Measurements from ENCODE around the gene HIRIP3.

Gene HIRIP3

DNA sequence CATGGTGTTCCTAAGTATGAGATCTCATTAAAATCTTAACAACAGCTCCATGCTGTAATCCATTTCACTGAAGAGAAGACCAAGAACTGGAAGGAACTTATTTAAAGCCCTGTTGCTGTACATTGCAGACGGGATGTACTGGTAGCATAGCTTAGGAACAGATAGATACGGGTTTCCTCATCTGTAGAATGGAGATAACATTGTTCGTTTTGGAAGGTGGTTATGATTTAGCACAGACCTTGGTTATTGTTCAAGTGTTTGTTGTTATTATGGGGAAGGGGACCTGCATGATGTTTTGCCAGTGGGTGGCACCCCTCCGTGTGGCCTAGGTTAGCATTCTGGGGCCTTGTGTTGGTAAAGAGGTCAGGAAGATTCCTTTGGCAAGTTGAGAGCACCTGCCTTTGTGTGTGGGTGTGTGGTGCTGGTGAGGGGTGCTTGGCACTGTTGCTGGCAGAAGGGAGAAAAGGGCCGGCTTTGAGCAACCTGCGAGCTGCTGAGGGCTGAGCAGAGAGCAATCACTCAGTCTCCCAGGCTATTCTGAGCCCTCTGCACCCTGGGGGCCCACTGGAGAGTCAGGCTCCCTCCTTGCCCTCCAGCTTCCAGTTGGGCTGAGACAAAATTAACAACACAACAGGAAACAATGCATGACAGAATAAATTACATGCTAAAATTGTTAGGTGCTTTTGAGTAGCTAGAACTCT is 19.5 kb downstream of the HIRIP3 start:
- TF ChIP-seq, protein P1, sequence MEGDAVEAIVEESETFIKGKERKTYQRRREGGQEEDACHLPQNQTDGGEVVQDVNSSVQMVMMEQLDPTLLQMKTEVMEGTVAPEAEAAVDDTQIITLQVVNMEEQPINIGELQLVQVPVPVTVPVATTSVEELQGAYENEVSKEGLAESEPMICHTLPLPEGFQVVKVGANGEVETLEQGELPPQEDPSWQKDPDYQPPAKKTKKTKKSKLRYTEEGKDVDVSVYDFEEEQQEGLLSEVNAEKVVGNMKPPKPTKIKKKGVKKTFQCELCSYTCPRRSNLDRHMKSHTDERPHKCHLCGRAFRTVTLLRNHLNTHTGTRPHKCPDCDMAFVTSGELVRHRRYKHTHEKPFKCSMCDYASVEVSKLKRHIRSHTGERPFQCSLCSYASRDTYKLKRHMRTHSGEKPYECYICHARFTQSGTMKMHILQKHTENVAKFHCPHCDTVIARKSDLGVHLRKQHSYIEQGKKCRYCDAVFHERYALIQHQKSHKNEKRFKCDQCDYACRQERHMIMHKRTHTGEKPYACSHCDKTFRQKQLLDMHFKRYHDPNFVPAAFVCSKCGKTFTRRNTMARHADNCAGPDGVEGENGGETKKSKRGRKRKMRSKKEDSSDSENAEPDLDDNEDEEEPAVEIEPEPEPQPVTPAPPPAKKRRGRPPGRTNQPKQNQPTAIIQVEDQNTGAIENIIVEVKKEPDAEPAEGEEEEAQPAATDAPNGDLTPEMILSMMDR (IDR thresholded peaks at IDR 0.05; ENCODE audit: insufficient read depth, low read length): no peak
- TF ChIP-seq GABPA (IDR thresholded peaks at IDR 0.05; ENCODE audit: low read depth): no peak
- no peak for TF ChIP-seq SPI1 (IDR thresholded peaks at IDR 0.05; ENCODE audit: borderline replicate concordance, low read depth)
- TF ChIP-seq, protein P2, sequence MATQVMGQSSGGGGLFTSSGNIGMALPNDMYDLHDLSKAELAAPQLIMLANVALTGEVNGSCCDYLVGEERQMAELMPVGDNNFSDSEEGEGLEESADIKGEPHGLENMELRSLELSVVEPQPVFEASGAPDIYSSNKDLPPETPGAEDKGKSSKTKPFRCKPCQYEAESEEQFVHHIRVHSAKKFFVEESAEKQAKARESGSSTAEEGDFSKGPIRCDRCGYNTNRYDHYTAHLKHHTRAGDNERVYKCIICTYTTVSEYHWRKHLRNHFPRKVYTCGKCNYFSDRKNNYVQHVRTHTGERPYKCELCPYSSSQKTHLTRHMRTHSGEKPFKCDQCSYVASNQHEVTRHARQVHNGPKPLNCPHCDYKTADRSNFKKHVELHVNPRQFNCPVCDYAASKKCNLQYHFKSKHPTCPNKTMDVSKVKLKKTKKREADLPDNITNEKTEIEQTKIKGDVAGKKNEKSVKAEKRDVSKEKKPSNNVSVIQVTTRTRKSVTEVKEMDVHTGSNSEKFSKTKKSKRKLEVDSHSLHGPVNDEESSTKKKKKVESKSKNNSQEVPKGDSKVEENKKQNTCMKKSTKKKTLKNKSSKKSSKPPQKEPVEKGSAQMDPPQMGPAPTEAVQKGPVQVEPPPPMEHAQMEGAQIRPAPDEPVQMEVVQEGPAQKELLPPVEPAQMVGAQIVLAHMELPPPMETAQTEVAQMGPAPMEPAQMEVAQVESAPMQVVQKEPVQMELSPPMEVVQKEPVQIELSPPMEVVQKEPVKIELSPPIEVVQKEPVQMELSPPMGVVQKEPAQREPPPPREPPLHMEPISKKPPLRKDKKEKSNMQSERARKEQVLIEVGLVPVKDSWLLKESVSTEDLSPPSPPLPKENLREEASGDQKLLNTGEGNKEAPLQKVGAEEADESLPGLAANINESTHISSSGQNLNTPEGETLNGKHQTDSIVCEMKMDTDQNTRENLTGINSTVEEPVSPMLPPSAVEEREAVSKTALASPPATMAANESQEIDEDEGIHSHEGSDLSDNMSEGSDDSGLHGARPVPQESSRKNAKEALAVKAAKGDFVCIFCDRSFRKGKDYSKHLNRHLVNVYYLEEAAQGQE (IDR thresholded peaks at IDR 0.05; ENCODE audit: insufficient replicate concordance, low read depth): no peak
- TF ChIP-seq POLR2AphosphoS5 (IDR thresholded peaks at IDR 0.05; ENCODE audit: low read depth): no peak
- no peak overlapping the region for H3K4me3 ChIP-seq (replicated peaks; ENCODE audit: insufficient read depth, low read length)
- no peak overlapping the region for H3K27ac ChIP-seq (replicated peaks)
- no peaks in the 10 kb centered on the region for H3K27me3 ChIP-seq (ENCODE audit: insufficient read depth, poor library complexity, severe bottlenecking)
- DNase-seq (ENCODE audit: low read depth in 1 of 2, low spot score in 1 of 2): no peak

- TF ChIP-seq GABPA (IDR thresholded peaks at IDR 0.05; ENCODE audit: low read depth) (no peak), POLR2AphosphoS5 (IDR thresholded peaks at IDR 0.05; ENCODE audit: low read depth) (no peak)
- peak overlapping the region; percentile 85 for H3K4me3 ChIP-seq (replicated peaks; ENCODE audit: insufficient read depth, low read length)
- H3K27me3 ChIP-seq (ENCODE audit: insufficient read depth, poor library complexity, severe bottlenecking): no peaks in the 10 kb centered on the region
- DNase-seq (ENCODE audit: low read depth in 1 of 2, low spot score in 1 of 2): no peak
- H3K27ac ChIP-seq (replicated peaks): no peak overlapping the region
These were observed 20.3 kb downstream of the HIRIP3 start for GRCh38 chr16:29975134-29975538.

GRCh38 chr16:29974291-29975133 is 20.9 kb downstream of the HIRIP3 start:
- Histone ChIP-seq H3K4me3 (replicated peaks; ENCODE audit: insufficient read depth, low read length) (peak overlapping the region; percentile 85), H3K27me3 (ENCODE audit: insufficient read depth, poor library complexity, severe bottlenecking) (no peaks in the 10 kb centered on the region), H3K27ac (replicated peaks) (peak overlapping the region; percentile 72)
- DNase-seq (ENCODE audit: low read depth in 1 of 2, low spot score in 1 of 2): peak; percentile 43 to 66
- TF ChIP-seq GABPA (IDR thresholded peaks at IDR 0.05; ENCODE audit: low read depth) (no peak), SPI1 (IDR thresholded peaks at IDR 0.05; ENCODE audit: borderline replicate concordance, low read depth) (no peak; the same call in 1 of the 2 replicates)

DNA sequence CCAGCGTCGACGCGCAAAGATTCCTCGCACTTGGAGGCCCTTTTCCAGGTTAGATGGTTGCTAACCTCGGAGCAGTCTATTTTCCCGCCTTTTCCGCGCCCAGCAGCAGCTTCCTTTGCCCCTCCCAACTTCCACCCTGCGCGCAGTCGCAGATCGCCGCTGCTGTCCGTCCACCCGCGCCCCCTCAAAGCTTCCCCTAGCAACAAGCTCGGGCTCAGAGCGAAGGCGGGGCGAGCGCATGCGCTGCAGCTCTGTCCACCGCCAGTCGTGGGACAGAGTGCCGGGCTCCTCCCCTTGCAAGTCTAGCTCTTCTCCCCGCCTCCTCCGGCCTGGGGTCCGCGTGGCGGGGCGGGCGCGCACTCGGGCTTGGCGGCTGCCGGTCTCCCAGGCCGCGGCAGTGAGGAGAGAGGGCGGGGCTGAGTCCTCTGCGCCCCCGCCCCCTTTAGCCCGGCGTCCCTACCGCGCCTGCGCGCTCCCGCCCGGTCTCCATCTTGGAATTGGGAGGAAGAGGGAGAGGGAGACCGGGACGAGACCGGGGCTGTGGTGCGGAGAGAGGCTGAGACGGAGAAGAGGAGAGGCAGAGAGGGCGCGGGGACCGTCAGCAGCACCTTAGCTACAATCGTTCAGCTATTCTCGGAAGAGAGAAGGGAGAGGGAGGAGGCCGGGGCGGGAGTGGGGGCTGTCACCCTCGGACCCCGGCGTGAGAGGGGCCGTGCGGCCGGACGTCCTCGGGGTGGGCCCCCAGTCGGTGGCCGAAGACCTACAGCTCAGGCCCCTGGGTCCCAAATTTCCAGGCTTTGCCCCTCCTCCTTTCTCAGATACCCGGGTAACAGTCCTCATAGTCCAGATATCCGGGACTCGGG is 21.8 kb downstream of the HIRIP3 start, which contains the start of gene TAOK2:
TSS of gene TAOK2 (plus strand) at position 485 of the 863 bp plus-strand sequence. CDS start 3,905 bp downstream, outside the sequence.
- Histone ChIP-seq H3K27ac (replicated peaks) (peak within 1 kb of the TSS; percentile 72), H3K4me3 (replicated peaks; ENCODE audit: insufficient read depth, low read length) (peak within 1 kb of the TSS; percentile 85), H3K27me3 (ENCODE audit: insufficient read depth, poor library complexity, severe bottlenecking) (no peaks in the 10 kb centered on the region)
- TF ChIP-seq SPI1 (IDR thresholded peaks at IDR 0.05; ENCODE audit: borderline replicate concordance, low read depth): no peak
- TF ChIP-seq, protein P2 (IDR thresholded peaks at IDR 0.05; ENCODE audit: insufficient replicate concordance, low read depth): no peak
- peak; percentile 70; the same call in 1 of the 2 replicates for TF ChIP-seq POLR2AphosphoS5 (IDR thresholded peaks at IDR 0.05; ENCODE audit: low read depth)
- TF ChIP-seq, protein P1 (IDR thresholded peaks at IDR 0.05; ENCODE audit: insufficient read depth, low read length): no peak
- peak; percentile 98 for DNase-seq (ENCODE audit: low read depth in 1 of 2, low spot score in 1 of 2)
